ENCODE measurements around the gene IL27RA. TPM values are rescaled to one million over a fixed set of nuclear protein-coding genes. Genes with fewer than 3 reads are reported as not detected.
A peak's percentile ranks its signal among the peaks of the same experiment; 100 is the strongest.

IL27RA gene
- total and polyA plus RNA-seq, 3 experiments from 2014 or later, result 71.4 to 83.4 (median 73.6) TPM

GRCh38 chr19:14000691-14001375, 30.7 kb upstream of the IL27RA start:
- CTCF ChIA-PET, result interaction anchor here (1.2 to 1.7 kb wide), 2 partner anchors 98 to 114 kb away, joined by 3 to 5 read pairs; no protein-coding TSS in a partner anchor
- Mint-ChIP-seq H3K27ac (peak overlapping the region; percentile 65 to 94 (median 90)), H3K4me3 (peak overlapping the region in 4 of 7 donors; percentile 13 to 49 (median 20)), H3K27me3 (no peaks in the 10 kb centered on the region), H3K36me3 (peaks cover 0 to 14% (median 0%) of the 10 kb centered on the region in 3 donors), H3K4me1 (peaks cover 37 to 66% (median 38%) of the 10 kb centered on the region in 3 donors), H3K9me3 (no peaks in the 10 kb centered on the region)
- Histone ChIP-seq H3K27me3 (ENCODE audit: insufficient read depth, low read length, poor library complexity, severe bottlenecking) (no peaks in the 10 kb centered on the region), H3K9me3 (ENCODE audit: low read length) (peaks cover 5% of the 10 kb centered on the region), H3K4me3 (ENCODE audit: low read length) (no peak overlapping the region), H3K27ac (ENCODE audit: low read depth, low read length) (no peak overlapping the region), H3K4me1 (ENCODE audit: insufficient read depth, low read length) (peaks cover 49% of the 10 kb centered on the region), H3K36me3 (ENCODE audit: insufficient read depth, low read length) (peaks cover 3% of the 10 kb centered on the region)
- peak in 1 of 5 donors; percentile 41 for DNase-seq
- POLR2A ChIA-PET, result interaction anchor here (0.6 to 0.7 kb wide), 2 partner anchors 9 to 1236 kb away, joined by 3 to 5 read pairs; no protein-coding TSS in a partner anchor

GRCh38 chr19:14002571-14003250, 28.9 kb upstream of the IL27RA start:
- ChIA-PET CTCF (interaction anchor here (1.1 to 1.8 kb wide), 8 partner anchors 10 to 121 kb away, joined by 3 to 6 read pairs (median 4); partner anchors contain the start of genes IL27RA and MISP3), POLR2A (interaction anchor here (0.6 to 2.7 kb wide), 5 partner anchors 15 to 72 kb away, joined by 3 to 11 read pairs (median 3); partner anchors contain the start of gene IL27RA)
- Histone ChIP-seq H3K4me1 (ENCODE audit: insufficient read depth, low read length) (peaks cover 49% of the 10 kb centered on the region), H3K36me3 (ENCODE audit: insufficient read depth, low read length) (peaks cover 3% of the 10 kb centered on the region), H3K9me3 (ENCODE audit: low read length) (peaks cover 5% of the 10 kb centered on the region), H3K4me3 (ENCODE audit: low read length) (peak overlapping the region; percentile 9), H3K27me3 (ENCODE audit: insufficient read depth, low read length, poor library complexity, severe bottlenecking) (no peaks in the 10 kb centered on the region), H3K27ac (ENCODE audit: low read depth, low read length) (peak overlapping the region; percentile 66)
- DNase-seq, result peak; percentile 28 to 58 (median 51)
- Mint-ChIP-seq H3K9me3 (peaks cover 0 to 2% (median 0%) of the 10 kb centered on the region in 5 donors), H3K36me3 (peaks cover 0 to 21% (median 1%) of the 10 kb centered on the region in 3 donors), H3K27ac (peak overlapping the region; percentile 96 to 99 (median 96)), H3K4me3 (peak overlapping the region; percentile 60 to 86 (median 71)), H3K27me3 (peaks cover 0 to 1% of the 10 kb centered on the region in 2 donors), H3K4me1 (peaks cover 40 to 74% (median 42%) of the 10 kb centered on the region in 3 donors)

GRCh38 chr19:14003251-14004055, 28.1 kb upstream of the IL27RA start:
- peak overlapping the region; percentile 60 to 86 (median 71) for H3K4me3 Mint-ChIP-seq
- POLR2A ChIA-PET, result interaction anchor here (0.5 to 2.7 kb wide), 8 partner anchors 12 to 51 kb away, joined by 3 to 11 read pairs (median 3); partner anchors contain the start of genes DCAF15 and IL27RA
- Histone ChIP-seq H3K27ac (ENCODE audit: low read depth, low read length) (peak overlapping the region; percentile 66), H3K4me3 (ENCODE audit: low read length) (peak overlapping the region; percentile 21), H3K27me3 (ENCODE audit: insufficient read depth, low read length, poor library complexity, severe bottlenecking) (no peaks in the 10 kb centered on the region), H3K4me1 (ENCODE audit: insufficient read depth, low read length) (peaks cover 49% of the 10 kb centered on the region), H3K36me3 (ENCODE audit: insufficient read depth, low read length) (peaks cover 3% of the 10 kb centered on the region), H3K9me3 (ENCODE audit: low read length) (peaks cover 5% of the 10 kb centered on the region)
- H3K9me3 Mint-ChIP-seq, result peaks cover 0 to 2% (median 0%) of the 10 kb centered on the region in 5 donors
- CTCF ChIA-PET, result interaction anchor here (0.9 to 2.0 kb wide), 11 partner anchors 11 to 124 kb away, joined by 3 to 6 read pairs (median 4); partner anchors contain the start of genes IL27RA and MISP3
- peak in 2 of 5 donors; percentile 36 to 44 for DNase-seq
- peaks cover 40 to 66% (median 42%) of the 10 kb centered on the region in 3 donors for H3K4me1 Mint-ChIP-seq
- H3K36me3 Mint-ChIP-seq, result peaks cover 0 to 18% (median 1%) of the 10 kb centered on the region in 3 donors
- peak overlapping the region; percentile 96 to 99 (median 96) for H3K27ac Mint-ChIP-seq
- H3K27me3 Mint-ChIP-seq, result peaks cover 0 to 1% of the 10 kb centered on the region in 2 donors

GRCh38 chr19:14004619-14005348, 26.8 kb upstream of the IL27RA start:
- H3K9me3 ChIP-seq (ENCODE audit: low read length), result no peaks in the 10 kb centered on the region
- H3K27ac ChIP-seq (ENCODE audit: low read depth, low read length), result peak overlapping the region; percentile 100
- H3K27ac Mint-ChIP-seq, result peak overlapping the region; percentile 94 to 100 (median 96)
- no peaks in the 10 kb centered on the region for H3K27me3 ChIP-seq (ENCODE audit: insufficient read depth, low read length, poor library complexity, severe bottlenecking)
- POLR2A ChIA-PET, result interaction anchor here (0.8 to 2.7 kb wide), 5 partner anchors 13 to 27 kb away, joined by 3 to 11 read pairs (median 3); partner anchors contain the start of gene IL27RA
- H3K4me1 ChIP-seq (ENCODE audit: insufficient read depth, low read length), result peaks cover 49% of the 10 kb centered on the region
- H3K4me1 Mint-ChIP-seq, result peaks cover 38 to 60% (median 38%) of the 10 kb centered on the region in 3 donors
- H3K36me3 Mint-ChIP-seq, result peaks cover 0 to 12% (median 1%) of the 10 kb centered on the region in 3 donors
- peaks cover 0 to 1% of the 10 kb centered on the region in 2 donors for H3K27me3 Mint-ChIP-seq
- DNase-seq, result peak in 1 of 5 donors; percentile 25
- no peaks in the 10 kb centered on the region for H3K36me3 ChIP-seq (ENCODE audit: insufficient read depth, low read length)
- H3K4me3 Mint-ChIP-seq, result peak overlapping the region; percentile 69 to 98 (median 86)
- H3K4me3 ChIP-seq (ENCODE audit: low read length), result peak overlapping the region; percentile 35
- CTCF ChIA-PET, result interaction anchor here (0.8 to 2.0 kb wide), 6 partner anchors 16 to 132 kb away, joined by 3 to 5 read pairs (median 3); partner anchors contain the start of genes ASF1B and IL27RA
- H3K9me3 Mint-ChIP-seq, result peaks cover 0 to 2% (median 0%) of the 10 kb centered on the region in 5 donors

- peaks cover 34 to 52% (median 38%) of the 10 kb centered on the region in 3 donors for H3K4me1 Mint-ChIP-seq
Observed at GRCh38 chr19:14005349-14006084, 26.0 kb upstream of the IL27RA start.

More at GRCh38 chr19:14005349-14006084, 26.0 kb upstream of the IL27RA start:
- Histone ChIP-seq H3K36me3 (ENCODE audit: insufficient read depth, low read length) (no peaks in the 10 kb centered on the region), H3K9me3 (ENCODE audit: low read length) (no peaks in the 10 kb centered on the region), H3K27ac (ENCODE audit: low read depth, low read length) (peak overlapping the region; percentile 100), H3K27me3 (ENCODE audit: insufficient read depth, low read length, poor library complexity, severe bottlenecking) (no peaks in the 10 kb centered on the region), H3K4me1 (ENCODE audit: insufficient read depth, low read length) (peaks cover 43% of the 10 kb centered on the region), H3K4me3 (ENCODE audit: low read length) (peak overlapping the region; percentile 53)
- peak; percentile 90 to 96 (median 92) for DNase-seq
- CTCF ChIA-PET, result interaction anchor here (0.8 to 3.5 kb wide), 5 partner anchors 16 to 131 kb away, joined by 3 to 19 read pairs (median 3); partner anchors contain the start of genes ASF1B and IL27RA
- Mint-ChIP-seq H3K4me3 (peak overlapping the region; percentile 90 to 98 (median 96)), H3K36me3 (peaks cover 0 to 10% (median 1%) of the 10 kb centered on the region in 3 donors), H3K27me3 (peaks cover 0 to 1% of the 10 kb centered on the region in 2 donors), H3K27ac (peak overlapping the region; percentile 96 to 100 (median 100)), H3K9me3 (peaks cover 0 to 2% (median 0%) of the 10 kb centered on the region in 5 donors)
- POLR2A ChIA-PET, result interaction anchor here (0.5 to 3.1 kb wide), 15 partner anchors 13 to 513 kb away, joined by 3 to 47 read pairs (median 5); partner anchors contain the start of genes ADGRE5, DCAF15, DNAJB1 and IL27RA

All from CD8-positive, alpha-beta memory T cell (primary cell).